D341Med (cell line): ENCODE measurements around the gene PTBP3.

Experiments
- DNase-seq: peaks from one replicate; pipeline ENCODE4 v3.0.0; 2012; ENCODE audit warnings: low spot score

The PTBP3 gene

GRCh38 chr9:112360047-112360804 is 26.8 kb upstream of the PTBP3 start:
- no peak for DNase-seq

DNA sequence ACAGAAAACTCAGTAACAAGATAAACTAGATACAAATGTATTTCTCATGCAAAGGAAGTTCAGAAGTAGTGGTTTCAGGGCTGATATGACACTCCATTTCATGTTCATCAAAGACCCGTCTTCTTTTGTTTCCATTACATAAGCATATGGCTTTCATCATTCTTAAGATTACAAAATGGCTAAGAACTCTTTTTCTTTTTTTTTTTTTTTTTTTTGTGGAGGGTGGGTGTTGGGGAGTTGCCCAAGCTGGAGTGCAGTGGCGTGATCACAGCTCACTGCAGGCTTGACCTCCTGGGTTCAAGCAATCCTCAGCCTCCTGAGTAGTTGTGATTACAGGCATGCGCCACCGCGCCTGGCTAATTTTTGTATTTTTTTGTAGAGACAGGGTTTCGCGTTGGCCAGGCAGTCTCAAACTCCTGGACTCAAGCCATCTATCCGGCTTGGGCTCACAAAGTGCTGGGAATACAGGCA is 22.0 kb upstream of the PTBP3 start:
- no peak for DNase-seq

DNA sequence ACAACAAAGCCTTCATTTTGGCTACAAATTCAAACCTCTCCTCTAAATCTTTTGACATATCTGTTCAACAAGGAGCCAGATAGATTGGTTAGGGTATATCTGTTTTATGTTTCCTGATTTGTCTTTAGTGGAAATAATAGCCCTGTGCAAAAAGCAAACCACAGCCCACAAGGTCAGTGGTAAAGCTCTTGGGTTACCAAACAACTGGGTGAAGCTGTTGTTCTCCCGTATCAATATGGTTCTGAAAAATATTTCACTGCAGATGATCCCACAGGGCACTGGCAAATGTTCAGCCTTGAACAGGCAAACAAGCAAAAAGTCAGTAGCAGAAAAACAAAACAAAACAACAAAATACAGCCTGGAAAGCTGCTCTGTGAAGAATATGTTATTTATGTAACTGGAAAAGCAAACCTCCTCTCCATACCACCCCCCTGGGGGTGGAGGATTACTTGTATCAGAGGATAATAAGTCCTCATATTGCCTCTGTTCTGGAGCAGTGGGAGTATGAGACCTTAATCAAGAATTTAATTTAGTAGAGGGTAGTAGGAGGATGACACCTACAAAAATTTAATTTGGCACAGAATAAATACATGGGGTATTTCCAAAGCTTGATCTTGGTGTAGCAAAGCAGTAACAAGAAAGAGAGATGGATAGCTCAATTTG is 20.8 kb upstream of the PTBP3 start:
- DNase-seq = no peak

DNA sequence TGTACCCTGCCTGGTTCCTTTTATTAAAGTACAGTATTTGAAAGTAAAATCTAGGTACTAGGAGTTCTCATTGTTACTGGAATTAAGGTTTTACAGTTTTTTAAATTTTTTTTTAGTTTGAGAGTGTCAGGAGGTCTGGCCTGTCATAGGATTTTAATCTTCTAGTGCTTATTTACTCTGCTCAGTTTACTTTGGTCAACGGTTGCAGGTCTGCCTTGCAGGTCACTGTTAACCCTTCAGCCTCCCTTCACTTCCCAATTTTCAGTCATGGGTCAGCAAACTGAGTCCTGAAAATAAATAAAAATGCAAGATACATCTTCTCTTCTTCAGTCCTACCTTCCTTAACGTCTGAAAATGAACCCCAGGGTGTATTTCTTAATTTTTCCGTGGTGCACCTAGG is 18.8 kb upstream of the PTBP3 start:
- no peak for DNase-seq

DNA sequence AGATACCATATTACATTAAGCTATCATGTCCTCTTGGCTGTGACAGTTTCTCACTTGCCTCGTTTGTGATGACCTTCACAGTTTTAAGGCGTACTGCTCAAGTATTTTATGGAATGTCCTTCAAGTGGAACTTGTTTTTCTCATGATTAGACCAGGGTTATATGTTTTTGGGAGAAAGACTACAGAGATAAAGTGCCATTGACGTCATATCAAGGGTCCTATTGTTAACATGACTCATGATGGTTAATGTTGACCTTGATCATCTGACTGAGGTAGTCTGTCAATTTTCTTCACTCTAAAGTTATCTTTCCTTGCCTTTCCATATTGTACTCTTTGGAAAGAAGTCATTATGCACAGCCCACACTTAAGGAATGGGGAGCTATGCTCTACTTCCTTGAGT is 17.8 kb upstream of the PTBP3 start:
- no peak for DNase-seq

DNA sequence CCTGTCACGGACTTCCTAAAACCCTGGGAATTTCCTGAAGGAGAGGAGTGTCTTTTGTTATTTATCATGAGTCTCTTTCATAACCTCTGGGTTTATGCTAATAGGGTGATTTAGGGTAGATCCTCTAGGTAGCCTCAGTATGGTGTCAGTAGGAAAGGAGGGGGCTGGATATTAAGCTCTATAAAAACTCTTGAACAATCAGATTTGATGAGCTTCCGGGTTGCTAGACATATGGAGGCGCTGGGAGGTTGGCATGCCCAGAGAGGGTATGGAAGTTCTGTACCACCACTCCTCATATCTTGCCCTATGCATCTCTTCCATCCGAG is 15.6 kb upstream of the PTBP3 start:
- no peak for DNase-seq

GRCh38 chr9:112348257-112349007 is 15.0 kb upstream of the PTBP3 start:
- DNase-seq = no peak

- no peak for DNase-seq
Measured at GRCh38 chr9:112341730-112342129, 8.3 kb upstream of the PTBP3 start.

DNA sequence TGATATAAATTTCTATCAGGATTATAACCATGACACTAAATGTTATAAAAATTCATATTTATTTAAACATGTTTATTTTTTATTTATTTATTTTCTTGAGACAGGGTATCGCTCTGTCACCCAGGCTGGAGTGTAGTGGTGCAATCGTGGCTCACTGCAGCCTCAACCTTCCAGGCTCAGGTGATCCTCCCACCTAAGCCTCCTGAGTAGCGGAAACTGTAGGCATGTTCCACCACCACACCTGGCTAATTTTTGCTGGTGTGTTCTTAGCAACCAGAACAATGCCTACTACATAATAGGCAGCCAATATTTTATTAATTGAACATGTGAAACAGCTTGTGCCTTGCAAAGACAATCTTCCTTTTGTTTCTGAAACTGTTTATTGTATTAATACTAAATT is 6.5 kb upstream of the PTBP3 start:
- no peak for DNase-seq

GRCh38 chr9:112338561-112338960 is 5.1 kb upstream of the PTBP3 start:
- DNase-seq = no peak

- DNase-seq = no peak
Measured at GRCh38 chr9:112337547-112337946, 4.1 kb upstream of the PTBP3 start.

DNA sequence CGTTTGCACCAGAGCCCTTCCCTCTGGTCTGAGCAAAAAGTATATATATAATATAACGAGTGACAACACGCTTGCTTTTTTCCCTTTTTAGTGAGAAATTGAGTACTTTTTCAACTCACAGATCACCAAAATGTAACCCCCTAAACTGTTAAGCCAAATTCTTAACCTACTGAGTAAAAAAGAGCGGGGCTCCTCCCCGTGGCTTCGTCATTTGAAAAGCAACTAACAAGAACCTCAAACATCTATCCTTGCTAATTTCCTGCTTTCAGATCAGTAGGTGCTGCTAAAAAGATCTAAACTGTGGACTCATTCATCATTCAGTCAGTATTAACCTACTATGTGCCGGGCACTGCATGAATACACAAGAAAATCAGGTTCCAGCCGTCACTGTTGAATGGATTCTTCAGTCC is 1.0 kb upstream of the PTBP3 start:
- no peak for DNase-seq

DNA sequence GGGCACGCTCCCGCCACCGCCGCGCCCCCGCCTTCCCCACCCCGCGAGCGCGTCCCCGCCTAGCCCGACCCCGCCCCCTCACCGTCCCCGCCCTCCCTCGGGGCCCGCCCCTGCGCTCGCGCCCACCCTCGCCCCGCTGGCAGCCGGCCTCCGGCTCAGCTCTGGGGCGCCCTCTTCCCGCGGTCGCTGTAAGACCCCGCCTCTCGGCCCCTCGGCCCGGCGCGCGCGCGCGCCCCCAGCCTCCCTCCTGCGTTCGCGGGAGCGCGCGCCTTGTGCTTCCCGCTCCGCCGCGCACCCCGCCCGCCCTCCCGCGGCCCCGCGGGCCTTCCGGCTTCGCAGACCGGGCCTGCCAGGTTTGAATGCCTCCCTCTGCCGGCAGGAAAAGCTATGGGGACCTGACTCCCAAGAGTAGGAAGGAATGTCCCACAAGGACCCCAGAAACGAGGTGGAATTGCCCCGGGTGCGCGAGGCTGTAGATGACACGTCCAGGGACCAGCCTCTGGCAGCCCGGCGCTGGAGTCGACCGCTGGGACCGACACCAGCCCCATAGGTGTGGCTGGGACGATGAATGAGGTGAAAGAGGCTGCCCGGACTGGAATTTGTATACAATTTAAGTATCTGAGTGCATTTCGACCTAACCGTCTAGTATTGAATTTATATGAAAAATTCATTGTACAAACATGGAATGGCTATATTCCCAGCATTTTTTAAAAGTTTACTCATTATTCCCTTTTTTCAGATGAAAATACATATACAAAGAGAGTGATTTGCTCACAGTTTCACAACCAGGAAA is 416 bp upstream of the PTBP3 start:
- peak; percentile 99 for DNase-seq

- no peak for DNase-seq
Measured at GRCh38 chr9:112332674-112332976, 794 bp downstream of the PTBP3 start.

DNA sequence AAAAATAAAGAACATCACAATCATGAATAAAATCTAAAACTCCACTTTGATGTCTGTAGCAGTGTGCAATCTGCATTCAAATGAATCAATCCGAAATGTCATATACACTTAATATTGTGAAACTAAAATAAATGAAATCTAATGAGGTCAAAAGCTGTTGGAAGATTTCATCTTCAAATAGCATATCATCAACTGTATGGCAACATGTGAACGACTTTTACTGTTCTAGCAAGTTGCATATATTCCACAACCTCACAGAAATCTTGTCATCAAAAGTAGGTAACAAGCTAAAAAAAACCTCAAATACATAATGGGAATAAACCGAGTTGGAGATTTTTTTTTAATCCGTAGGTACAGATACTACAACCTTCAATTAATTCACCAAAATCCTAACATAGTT is 1.2 kb downstream of the PTBP3 start:
- no peak for DNase-seq

DNA sequence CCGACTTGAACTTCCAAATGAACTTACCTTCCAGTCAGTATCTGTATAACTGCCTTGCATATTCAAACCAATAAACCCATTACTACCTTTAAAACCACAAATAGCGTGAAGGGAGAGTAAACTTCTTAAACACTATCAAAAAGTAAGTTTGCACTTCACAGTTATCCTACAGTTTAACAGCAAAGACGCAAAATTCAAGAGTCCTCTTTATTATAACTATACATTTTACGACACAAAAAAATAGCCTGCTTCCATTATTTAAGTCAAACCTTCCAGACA is 1.8 kb downstream of the PTBP3 start:
- DNase-seq = no peak

DNA sequence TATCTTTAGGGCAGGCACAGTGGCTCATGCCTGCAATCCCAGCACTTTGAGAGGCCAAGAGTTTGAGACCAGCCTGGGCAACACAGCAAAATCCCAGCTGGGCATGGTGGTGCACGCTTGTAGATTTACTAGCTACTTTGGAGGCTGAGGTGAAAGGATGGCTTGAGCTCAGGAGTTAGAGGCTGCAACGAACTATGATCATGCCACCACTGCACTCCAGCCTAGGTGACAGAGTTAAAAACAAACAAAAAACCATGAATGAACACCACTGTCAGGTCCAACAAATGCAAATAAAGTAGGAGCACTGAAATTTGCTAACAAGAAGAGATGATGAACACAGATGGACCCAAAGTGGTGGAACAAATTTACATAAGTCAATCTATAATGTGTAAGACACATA is 4.9 kb downstream of the PTBP3 start:
- no peak for DNase-seq

GRCh38 chr9:112327718-112328450 is 5.5 kb downstream of the PTBP3 start:
- no peak for DNase-seq

DNA sequence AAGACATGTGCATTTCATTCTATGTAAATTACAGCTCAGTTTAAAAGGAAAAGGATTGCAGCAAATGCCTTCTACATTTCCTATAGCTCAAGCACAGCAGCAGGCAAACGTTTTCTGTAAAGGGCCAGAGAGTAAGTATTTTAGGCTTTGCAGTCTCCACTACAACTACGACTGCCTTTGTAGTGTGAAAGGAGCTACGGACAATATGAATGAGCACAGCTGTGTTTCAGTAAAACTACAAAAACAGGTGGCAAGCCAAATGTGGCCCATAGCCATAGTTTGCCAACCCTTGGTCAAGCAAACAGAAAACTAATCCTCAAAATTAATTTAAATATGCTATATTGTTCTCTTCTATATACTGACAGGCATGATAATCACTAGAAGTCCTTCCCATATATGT is 7.2 kb downstream of the PTBP3 start:
- no peak for DNase-seq

- DNase-seq = no peak
Measured at GRCh38 chr9:112325600-112325999, 7.8 kb downstream of the PTBP3 start.

- DNase-seq = no peak
Measured at GRCh38 chr9:112325127-112325526, 8.3 kb downstream of the PTBP3 start.

DNA sequence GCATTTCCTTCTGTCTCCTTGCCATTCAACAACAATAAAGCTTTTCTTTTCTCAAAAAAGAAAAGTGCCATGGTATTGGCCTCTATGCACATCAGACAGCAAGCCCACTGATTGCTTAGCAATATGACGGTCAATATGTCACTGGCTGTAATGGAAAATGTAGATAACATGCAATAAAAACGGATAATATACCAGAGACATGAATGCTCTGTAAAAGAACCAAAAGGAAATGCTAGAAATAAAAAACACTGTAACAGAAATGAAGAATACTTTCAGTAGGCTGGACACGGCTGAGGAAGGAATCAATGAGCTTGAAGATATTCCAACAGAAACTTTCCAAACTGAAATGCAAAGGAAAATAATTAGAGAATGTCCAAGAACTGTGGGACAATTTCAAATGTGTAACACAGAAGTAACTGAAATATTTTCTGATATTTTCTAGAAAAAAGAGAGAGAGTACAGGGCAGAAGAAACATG is 10.0 kb downstream of the PTBP3 start:
- DNase-seq = no peak
